Neural progenitor cell (in vitro differentiated cells): ENCODE measurements around the gene PPP1R9B. TPM values are rescaled to one million over a fixed set of nuclear protein-coding genes. Genes with fewer than 3 reads are reported as not detected.

Experiments used
- DNase-seq: peaks from one replicate; pipeline ENCODE4 v3.0.0-alpha.2; 2016; ENCODE audit warnings: low spot score
- H2AFZ ChIP-seq: fragments of 200-600 bp; sonication (generic); replicated peaks from 2 replicates; pipeline ENCODE4 v1.6.1; 2016; ENCODE audit warnings: antibody characterized with exemption
- H3F3A ChIP-seq: fragments of 200-600 bp; sonication (generic); 2 replicates; pipeline ENCODE4 v1.6.1; 2016; ENCODE audit warnings: antibody characterized with exemption, low read depth
- H3K27ac ChIP-seq: fragments of 200-600 bp; sonication (generic); 2 replicates; pipeline ENCODE4 v1.5.1; 2016; ENCODE audit warnings: mild to moderate bottlenecking
- H3K27me3 ChIP-seq: fragments of 200-600 bp; sonication (generic); 2 replicates; pipeline ENCODE4 v1.6.1; 2016; ENCODE audit warnings: mild to moderate bottlenecking, moderate library complexity
- H3K36me3 ChIP-seq: fragments of 200-600 bp; sonication (generic); 2 replicates; pipeline ENCODE4 v1.5.1; 2016
- H3K4me1 ChIP-seq: fragments of 200-600 bp; sonication (generic); 2 replicates; pipeline ENCODE4 v1.6.1; 2016; ENCODE audit warnings: mixed run types
- H3K4me2 ChIP-seq: fragments of 200-600 bp; sonication (generic); 2 replicates; pipeline ENCODE4 v1.6.1; 2016
- H3K4me3 ChIP-seq: fragments of 200-600 bp; sonication (generic); 2 replicates; pipeline ENCODE4 v1.5.1; 2016
- H3K79me2 ChIP-seq: fragments of 200-600 bp; sonication (generic); 2 replicates; pipeline ENCODE4 v1.6.1; 2016; ENCODE audit warnings: low read depth
- H3K9ac ChIP-seq: fragments of 200-600 bp; sonication (generic); 2 replicates; pipeline ENCODE4 v1.6.1; 2016
- H3K9me3 ChIP-seq: fragments of 200-600 bp; sonication (generic); 2 replicates; pipeline ENCODE4 v1.5.1; 2016; ENCODE audit warnings: low read depth
- H4K20me1 ChIP-seq: fragments of 200-600 bp; sonication (generic); 2 replicates; pipeline ENCODE4 v1.6.1; 2016; ENCODE audit warnings: low read depth
- H3K27ac Mint-ChIP-seq: 3 replicates; pipeline ENCODE4 v1.8.0; 2021; ENCODE audit warnings: mixed read lengths
- H3K27me3 Mint-ChIP-seq: 2 replicates; pipeline ENCODE4 v1.8.0; 2022; ENCODE audit warnings: low read depth, mild to moderate bottlenecking, inconsistent platforms, moderate library complexity, mixed read lengths; ENCODE audit not compliant: insufficient read depth
- H3K36me3 Mint-ChIP-seq: 3 replicates; pipeline ENCODE4 v1.8.0; 2021; ENCODE audit warnings: mixed read lengths
- H3K4me1 Mint-ChIP-seq: 3 replicates; pipeline ENCODE4 v1.8.0; 2021; ENCODE audit warnings: mixed read lengths
- H3K4me3 Mint-ChIP-seq: 3 replicates; pipeline ENCODE4 v1.8.0; 2021; ENCODE audit warnings: mild to moderate bottlenecking, moderate library complexity, mixed read lengths
- H3K9me3 Mint-ChIP-seq: 3 replicates; pipeline ENCODE4 v1.8.0; 2020; ENCODE audit warnings: mixed read lengths
- EZH2 ChIP-seq: fragments of 200-600 bp; sonication (generic); IDR thresholded peaks from 2 replicates; pipeline ENCODE4 v1.6.1; 2017; ENCODE audit warnings: antibody characterized with exemption, mild to moderate bottlenecking, moderate library complexity
- EZH2phosphoT487 ChIP-seq: fragments of 200-600 bp; sonication (generic); IDR thresholded peaks from 2 replicates; pipeline ENCODE4 v1.6.1; 2017; ENCODE audit warnings: antibody characterized with exemption
- total RNA-seq: library from RNA; depleted of rRNA; stranded (reverse); fragments of >200 nt; gene quantifications from 2 replicates; pipeline ENCODE4 v1.2.3, GENCODE V29; 2015; ENCODE audit warnings: low replicate concordance
- TF ChIP-seq, protein P1 (sequence below): fragments of 200-600 bp; sonication (generic); IDR thresholded peaks from 2 replicates; pipeline ENCODE4 v1.5.1; 2017; ENCODE audit warnings: antibody characterized with exemption, mild to moderate bottlenecking

The PPP1R9B gene
- total RNA-seq, 1 donor from 2014 or later = 12.0 TPM

DNA sequence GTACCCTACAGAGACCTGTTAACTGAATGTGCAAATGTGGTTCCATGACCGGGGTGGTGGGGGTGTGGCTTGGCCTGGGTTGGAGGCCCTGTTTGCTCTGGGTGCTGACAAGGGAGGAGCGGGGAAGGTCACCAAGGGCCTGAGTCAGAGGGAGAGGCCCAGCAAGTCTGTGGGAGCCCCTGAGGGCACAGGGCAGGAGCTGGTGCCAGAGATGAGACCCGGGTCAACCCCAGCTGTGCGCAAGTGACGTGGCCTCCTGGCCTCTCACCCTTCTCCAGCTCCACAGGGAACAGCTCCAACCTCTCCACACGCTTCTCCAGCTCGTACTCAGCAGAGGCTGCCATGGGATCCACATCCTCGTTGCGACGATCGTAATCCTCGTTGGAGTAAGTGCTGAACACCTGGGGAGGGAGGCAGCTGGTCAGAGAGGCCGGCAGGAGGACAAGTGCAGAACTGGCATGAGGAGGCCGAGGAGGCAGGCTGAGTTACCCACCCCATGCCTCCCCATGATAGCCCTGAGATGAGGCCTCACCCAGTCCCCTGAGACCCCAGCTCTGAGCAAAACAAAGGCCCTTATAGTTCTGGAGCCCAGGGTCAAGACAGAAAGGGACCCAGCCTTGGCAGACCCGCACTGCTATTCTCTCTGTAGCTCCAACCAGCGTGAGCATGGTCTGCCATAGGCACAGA, 5.5 kb downstream of the PPP1R9B start:
- Mint-ChIP-seq H3K27me3 (peaks cover 11% of the 10 kb centered on the region), H3K27ac (no peak overlapping the region), H3K4me1 (peaks cover 31% of the 10 kb centered on the region), H3K36me3 (peaks cover 30% of the 10 kb centered on the region), H3K4me3 (no peak overlapping the region), H3K9me3 (no peaks in the 10 kb centered on the region)
- no peak overlapping the region for H3K4me3 ChIP-seq
- H3K36me3 ChIP-seq = no peaks in the 10 kb centered on the region
- H3K27ac ChIP-seq = no peak overlapping the region
- no peak overlapping the region for H3K4me2 ChIP-seq
- H3K27me3 ChIP-seq = peaks cover 9% of the 10 kb centered on the region
- TF ChIP-seq, protein P1, sequence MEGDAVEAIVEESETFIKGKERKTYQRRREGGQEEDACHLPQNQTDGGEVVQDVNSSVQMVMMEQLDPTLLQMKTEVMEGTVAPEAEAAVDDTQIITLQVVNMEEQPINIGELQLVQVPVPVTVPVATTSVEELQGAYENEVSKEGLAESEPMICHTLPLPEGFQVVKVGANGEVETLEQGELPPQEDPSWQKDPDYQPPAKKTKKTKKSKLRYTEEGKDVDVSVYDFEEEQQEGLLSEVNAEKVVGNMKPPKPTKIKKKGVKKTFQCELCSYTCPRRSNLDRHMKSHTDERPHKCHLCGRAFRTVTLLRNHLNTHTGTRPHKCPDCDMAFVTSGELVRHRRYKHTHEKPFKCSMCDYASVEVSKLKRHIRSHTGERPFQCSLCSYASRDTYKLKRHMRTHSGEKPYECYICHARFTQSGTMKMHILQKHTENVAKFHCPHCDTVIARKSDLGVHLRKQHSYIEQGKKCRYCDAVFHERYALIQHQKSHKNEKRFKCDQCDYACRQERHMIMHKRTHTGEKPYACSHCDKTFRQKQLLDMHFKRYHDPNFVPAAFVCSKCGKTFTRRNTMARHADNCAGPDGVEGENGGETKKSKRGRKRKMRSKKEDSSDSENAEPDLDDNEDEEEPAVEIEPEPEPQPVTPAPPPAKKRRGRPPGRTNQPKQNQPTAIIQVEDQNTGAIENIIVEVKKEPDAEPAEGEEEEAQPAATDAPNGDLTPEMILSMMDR = no peak
- TF ChIP-seq EZH2 = no peak
- TF ChIP-seq EZH2phosphoT487 = no peak
- no peak overlapping the region for H3K9ac ChIP-seq
- no peak for DNase-seq
- H2AFZ ChIP-seq = no peak overlapping the region
- peaks cover 29% of the 10 kb centered on the region for H3K4me1 ChIP-seq
- H4K20me1 ChIP-seq = peaks cover 55% of the 10 kb centered on the region
- peaks cover 40% of the 10 kb centered on the region for H3K79me2 ChIP-seq
- H3K9me3 ChIP-seq = no peaks in the 10 kb centered on the region
- H3F3A ChIP-seq = peaks cover 20% of the 10 kb centered on the region

- no peak overlapping the region for H3K27ac ChIP-seq
- H3K9me3 Mint-ChIP-seq = no peaks in the 10 kb centered on the region
- peaks cover 29% of the 10 kb centered on the region for H3K4me1 ChIP-seq
- peaks cover 18% of the 10 kb centered on the region for H3F3A ChIP-seq
- H3K4me3 Mint-ChIP-seq = no peak overlapping the region
- DNase-seq = no peak
- no peak overlapping the region for H2AFZ ChIP-seq
- TF ChIP-seq EZH2phosphoT487 (no peak), EZH2 (no peak)
- TF ChIP-seq, protein P1 = no peak
- no peaks in the 10 kb centered on the region for H3K9me3 ChIP-seq
- H4K20me1 ChIP-seq = peaks cover 53% of the 10 kb centered on the region
- H3K4me2 ChIP-seq = no peak overlapping the region
- H3K36me3 Mint-ChIP-seq = peaks cover 33% of the 10 kb centered on the region
- peaks cover 34% of the 10 kb centered on the region for H3K4me1 Mint-ChIP-seq
- H3K27ac Mint-ChIP-seq = no peak overlapping the region
- H3K27me3 Mint-ChIP-seq = peaks cover 11% of the 10 kb centered on the region
- H3K36me3 ChIP-seq = no peaks in the 10 kb centered on the region
- peaks cover 3% of the 10 kb centered on the region for H3K27me3 ChIP-seq
- H3K9ac ChIP-seq = no peak overlapping the region
- no peak overlapping the region for H3K4me3 ChIP-seq
- H3K79me2 ChIP-seq = peaks cover 34% of the 10 kb centered on the region
Measured at GRCh38 chr17:50144355-50144754, 6.1 kb downstream of the PPP1R9B start.

GRCh38 chr17:50143461-50144176, 6.9 kb downstream of the PPP1R9B start:
- peaks cover 22% of the 10 kb centered on the region for H3K4me1 ChIP-seq
- H3K4me2 ChIP-seq = no peak overlapping the region
- no peak for DNase-seq
- H3K9me3 ChIP-seq = no peaks in the 10 kb centered on the region
- TF ChIP-seq EZH2 (no peak), EZH2phosphoT487 (no peak)
- TF ChIP-seq, protein P1 = no peak
- no peak overlapping the region for H2AFZ ChIP-seq
- Mint-ChIP-seq H3K4me3 (no peak overlapping the region), H3K36me3 (peaks cover 34% of the 10 kb centered on the region), H3K9me3 (no peaks in the 10 kb centered on the region), H3K27ac (no peak overlapping the region), H3K27me3 (peaks cover 11% of the 10 kb centered on the region), H3K4me1 (peaks cover 34% of the 10 kb centered on the region)
- no peak overlapping the region for H3K4me3 ChIP-seq
- no peak overlapping the region for H3K27ac ChIP-seq
- H4K20me1 ChIP-seq = peaks cover 47% of the 10 kb centered on the region
- H3K9ac ChIP-seq = no peak overlapping the region
- H3K27me3 ChIP-seq = no peaks in the 10 kb centered on the region
- H3K79me2 ChIP-seq = peaks cover 27% of the 10 kb centered on the region
- no peaks in the 10 kb centered on the region for H3K36me3 ChIP-seq
- H3F3A ChIP-seq = peaks cover 15% of the 10 kb centered on the region
